Measurements from ENCODE around the gene RPUSD1. TPM values are rescaled to one million over a fixed set of nuclear protein-coding genes. Genes with fewer than 3 reads are reported as not detected.

Gene RPUSD1
- total and polyA plus RNA-seq, 3 donors from 2014 or later: 11.4 to 24.0 (median 18.6) TPM

- H3K27ac ChIP-seq: no peak overlapping the region
- H3K4me3 ChIP-seq: no peak overlapping the region
- H3K27me3 ChIP-seq: no peaks in the 10 kb centered on the region
- TF ChIP-seq POLR2A (IDR thresholded peaks at IDR 0.05): no peak
- no peak for TF ChIP-seq CTCF (IDR thresholded peaks at IDR 0.05)
- H3K9me3 ChIP-seq: no peaks in the 10 kb centered on the region
- no peaks in the 10 kb centered on the region for H3K36me3 ChIP-seq (ENCODE audit: low read depth, missing control alignments)
- DNase-seq: no peak
- whole genome bisulfite sequencing, 2 donors: 60 to 81% methylated on average over 19 to 35 of the region's 35 CpGs
- no peaks in the 10 kb centered on the region for H3K4me1 ChIP-seq
- intact Hi-C loops (cut with DNase I; ENCODE audit: low total_unique reads): no loop called here
These were observed 44.6 kb upstream of the RPUSD1 start for GRCh38 chr16:832652-833336.

- intact Hi-C loops (cut with DNase I; ENCODE audit: low total_unique reads): no loop called here
- Histone ChIP-seq H3K9me3 (no peaks in the 10 kb centered on the region), H3K27me3 (no peaks in the 10 kb centered on the region), H3K27ac (no peak overlapping the region), H3K36me3 (ENCODE audit: low read depth, missing control alignments) (no peaks in the 10 kb centered on the region), H3K4me1 (no peaks in the 10 kb centered on the region), H3K4me3 (no peak overlapping the region)
- TF ChIP-seq CTCF (IDR thresholded peaks at IDR 0.05) (no peak), POLR2A (IDR thresholded peaks at IDR 0.05) (no peak)
- 71 to 78% methylated on average over 9 to 21 of the region's 27 CpGs for WGBS, 2 donors
- DNase-seq: no peak
These were observed 43.6 kb upstream of the RPUSD1 start for GRCh38 chr16:831571-832413.

- no peaks in the 10 kb centered on the region for H3K9me3 ChIP-seq
- DNase-seq: no peak
- no peak overlapping the region for H3K4me3 ChIP-seq
- H3K4me1 ChIP-seq: no peaks in the 10 kb centered on the region
- intact Hi-C loops (cut with DNase I; ENCODE audit: low total_unique reads): no loop called here
- H3K27ac ChIP-seq: no peak overlapping the region
- H3K27me3 ChIP-seq: no peaks in the 10 kb centered on the region
- no peaks in the 10 kb centered on the region for H3K36me3 ChIP-seq (ENCODE audit: low read depth, missing control alignments)
- WGBS, 2 donors: 74 to 78% methylated on average over 14 to 24 of the region's 24 CpGs
- TF ChIP-seq POLR2A (IDR thresholded peaks at IDR 0.05) (no peak), CTCF (IDR thresholded peaks at IDR 0.05) (no peak)
These were observed 42.8 kb upstream of the RPUSD1 start for GRCh38 chr16:830871-831570.

GRCh38 chr16:830107-830870 lies 42.1 kb upstream of the RPUSD1 start:
- no peak overlapping the region for H3K4me3 ChIP-seq
- H3K27me3 ChIP-seq: no peaks in the 10 kb centered on the region
- no peak for TF ChIP-seq POLR2A (IDR thresholded peaks at IDR 0.05)
- TF ChIP-seq CTCF (IDR thresholded peaks at IDR 0.05): no peak
- H3K4me1 ChIP-seq: peaks cover 4% of the 10 kb centered on the region
- DNase-seq: no peak
- H3K9me3 ChIP-seq: no peaks in the 10 kb centered on the region
- intact Hi-C loops (cut with DNase I; ENCODE audit: low total_unique reads): no loop called here
- H3K36me3 ChIP-seq (ENCODE audit: low read depth, missing control alignments): no peaks in the 10 kb centered on the region
- H3K27ac ChIP-seq: no peak overlapping the region
- WGBS, 2 donors: 90 to 94% methylated on average over 30 to 43 of the region's 43 CpGs
